Activated T-cell treated with anti-CD3 and anti-CD28 coated beads for 4 hours (primary cell): ENCODE data around the gene TGFBR3.

Source experiments
- DNase-seq: peaks from one replicate; pipeline ENCODE4 v3.0.0-alpha.2; 2020

Gene TGFBR3

GRCh38 chr1:91819038-91819788 lies 66.7 kb downstream of the TGFBR3 start:
- no peak for DNase-seq

- no peak for DNase-seq
These were observed 67.3 kb downstream of the TGFBR3 start for GRCh38 chr1:91818713-91818975.

GRCh38 chr1:91817211-91817905 lies 68.6 kb downstream of the TGFBR3 start:
- no peak for DNase-seq

GRCh38 chr1:91816031-91816430 lies 69.9 kb downstream of the TGFBR3 start:
- DNase-seq: no peak

- no peak for DNase-seq
These were observed 71.5 kb downstream of the TGFBR3 start for GRCh38 chr1:91814448-91814847.

- DNase-seq: no peak
These were observed 72.1 kb downstream of the TGFBR3 start for GRCh38 chr1:91813813-91814212.

- DNase-seq: no peak
These were observed 74.5 kb downstream of the TGFBR3 start for GRCh38 chr1:91811363-91812025.

GRCh38 chr1:91809317-91809716 lies 76.6 kb downstream of the TGFBR3 start:
- no peak for DNase-seq

GRCh38 chr1:91807921-91808620 lies 77.9 kb downstream of the TGFBR3 start:
- no peak for DNase-seq

GRCh38 chr1:91806769-91807700 lies 78.9 kb downstream of the TGFBR3 start:
- DNase-seq: no peak

GRCh38 chr1:91806181-91806768 lies 79.7 kb downstream of the TGFBR3 start:
- DNase-seq: no peak

- no peak for DNase-seq
These were observed 80.6 kb downstream of the TGFBR3 start for GRCh38 chr1:91805311-91805801.

GRCh38 chr1:91804546-91805023 lies 81.4 kb downstream of the TGFBR3 start:
- DNase-seq: peak; percentile 44

- peak; percentile 57 for DNase-seq
These were observed 82.0 kb downstream of the TGFBR3 start for GRCh38 chr1:91803847-91804545.

- no peak for DNase-seq
These were observed 82.8 kb downstream of the TGFBR3 start for GRCh38 chr1:91803123-91803522.

GRCh38 chr1:91801496-91802115 lies 84.3 kb downstream of the TGFBR3 start:
- DNase-seq: no peak

- DNase-seq: no peak
These were observed 86.1 kb downstream of the TGFBR3 start for GRCh38 chr1:91799863-91800262.

- DNase-seq: no peak
These were observed 86.8 kb downstream of the TGFBR3 start for GRCh38 chr1:91799159-91799558.

GRCh38 chr1:91798740-91799139 lies 87.2 kb downstream of the TGFBR3 start:
- no peak for DNase-seq

- DNase-seq: no peak
These were observed 87.7 kb downstream of the TGFBR3 start for GRCh38 chr1:91798241-91798648.

- DNase-seq: no peak
These were observed 88.8 kb downstream of the TGFBR3 start for GRCh38 chr1:91797164-91797563.
